ENCODE data around the gene IPMK. TPM values are rescaled to one million over a fixed set of nuclear protein-coding genes. Genes with fewer than 3 reads are reported as not detected.
"Not testable (repeated sequence)": the region's sequence is repeated elsewhere in the genome, so short reads cannot be mapped to it uniquely, and the experiment has no call there.

The IPMK gene
- polyA plus RNA-seq, 1 donor = 7.7 TPM

GRCh38 chr10:58158806-58159205 lies 108.9 kb downstream of the IPMK start:
- no peak for DNase-seq

GRCh38 chr10:58157076-58157766 lies 110.5 kb downstream of the IPMK start:
- DNase-seq = no peak

GRCh38 chr10:58155941-58156340 lies 111.8 kb downstream of the IPMK start:
- DNase-seq = not testable (repeated sequence)

GRCh38 chr10:58153751-58154150 lies 113.9 kb downstream of the IPMK start:
- DNase-seq = no peak

GRCh38 chr10:58152673-58153263 lies 114.9 kb downstream of the IPMK start:
- DNase-seq = peak; percentile 48

GRCh38 chr10:58150290-58150689 lies 117.4 kb downstream of the IPMK start:
- DNase-seq = no peak

- DNase-seq = no peak
Measured at GRCh38 chr10:58143944-58144343, 123.8 kb downstream of the IPMK start.

Other genes with a start within 250 kb of the IPMK start
- 56.1 TPM for gene CISD1, start 1.3 kb upstream of the IPMK start, polyA plus RNA-seq (ENCODE audit: insufficient read length)
- 42.8 TPM for gene UBE2D1, start 67.1 kb upstream of the IPMK start, polyA plus RNA-seq (ENCODE audit: insufficient read length)
- 77.9 TPM for gene TFAM, start 117.5 kb upstream of the IPMK start, polyA plus RNA-seq (ENCODE audit: insufficient read length)
- gene BICC1, start 245.0 kb upstream of the IPMK start, polyA plus RNA-seq (ENCODE audit: insufficient read length) = 98.1 TPM